ENCODE data around the gene STAG1. TPM values are rescaled to one million over a fixed set of nuclear protein-coding genes. Genes with fewer than 3 reads are reported as not detected.
"Not testable (repeated sequence)": the region's sequence is repeated elsewhere in the genome, so short reads cannot be mapped to it uniquely, and the experiment has no call there.

Gene STAG1
- total RNA-seq, 1 donor from 2014 or later = 40.9 TPM

GRCh38 chr3:136620436-136620835 is 131.7 kb downstream of the STAG1 start:
- Mint-ChIP-seq H3K36me3 (ENCODE audit: low read depth) (peaks cover 4% of the 10 kb centered on the region), H3K4me1 (ENCODE audit: low read depth) (peaks cover 6% of the 10 kb centered on the region), H3K27me3 (ENCODE audit: low read depth) (no peaks in the 10 kb centered on the region), H3K27ac (ENCODE audit: unreplicated experiment) (no peak overlapping the region), H3K9me3 (ENCODE audit: low read depth) (no peaks in the 10 kb centered on the region), H3K4me3 (ENCODE audit: unreplicated experiment) (no peak overlapping the region)
- TF ChIP-seq, protein P1, sequence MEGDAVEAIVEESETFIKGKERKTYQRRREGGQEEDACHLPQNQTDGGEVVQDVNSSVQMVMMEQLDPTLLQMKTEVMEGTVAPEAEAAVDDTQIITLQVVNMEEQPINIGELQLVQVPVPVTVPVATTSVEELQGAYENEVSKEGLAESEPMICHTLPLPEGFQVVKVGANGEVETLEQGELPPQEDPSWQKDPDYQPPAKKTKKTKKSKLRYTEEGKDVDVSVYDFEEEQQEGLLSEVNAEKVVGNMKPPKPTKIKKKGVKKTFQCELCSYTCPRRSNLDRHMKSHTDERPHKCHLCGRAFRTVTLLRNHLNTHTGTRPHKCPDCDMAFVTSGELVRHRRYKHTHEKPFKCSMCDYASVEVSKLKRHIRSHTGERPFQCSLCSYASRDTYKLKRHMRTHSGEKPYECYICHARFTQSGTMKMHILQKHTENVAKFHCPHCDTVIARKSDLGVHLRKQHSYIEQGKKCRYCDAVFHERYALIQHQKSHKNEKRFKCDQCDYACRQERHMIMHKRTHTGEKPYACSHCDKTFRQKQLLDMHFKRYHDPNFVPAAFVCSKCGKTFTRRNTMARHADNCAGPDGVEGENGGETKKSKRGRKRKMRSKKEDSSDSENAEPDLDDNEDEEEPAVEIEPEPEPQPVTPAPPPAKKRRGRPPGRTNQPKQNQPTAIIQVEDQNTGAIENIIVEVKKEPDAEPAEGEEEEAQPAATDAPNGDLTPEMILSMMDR (IDR thresholded peaks at IDR 0.05) = no peak
- DNase-seq (ENCODE audit: low spot score) = no peak

- H3K27ac Mint-ChIP-seq (ENCODE audit: unreplicated experiment); H3K36me3 Mint-ChIP-seq (ENCODE audit: low read depth); H3K4me3 Mint-ChIP-seq (ENCODE audit: unreplicated experiment): not testable (repeated sequence)
Measured at GRCh38 chr3:136617969-136618525, 134.1 kb downstream of the STAG1 start.

DNA sequence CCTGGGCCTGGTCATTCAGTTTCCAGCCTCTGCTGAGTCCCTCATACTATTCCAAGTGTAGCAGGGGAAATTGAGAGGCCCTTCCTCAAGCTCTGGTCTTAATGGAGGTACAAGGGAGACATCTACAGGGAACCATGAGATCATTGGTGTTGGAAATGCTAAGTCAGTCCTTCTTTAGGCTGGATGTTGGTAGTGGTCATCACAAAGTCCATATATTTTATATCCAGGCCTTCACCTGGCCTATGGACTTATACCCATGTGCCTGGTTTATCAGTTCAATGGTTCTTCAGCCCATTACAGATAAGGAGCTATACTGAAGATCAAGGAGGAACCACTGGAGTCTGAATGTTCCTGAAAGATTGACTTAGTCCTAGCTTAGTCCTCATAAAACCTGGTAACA is 135.0 kb downstream of the STAG1 start:
- Mint-ChIP-seq H3K27me3 (ENCODE audit: low read depth) (no peaks in the 10 kb centered on the region), H3K27ac (ENCODE audit: unreplicated experiment) (no peak overlapping the region), H3K9me3 (ENCODE audit: low read depth) (no peaks in the 10 kb centered on the region), H3K36me3 (ENCODE audit: low read depth) (peaks cover 4% of the 10 kb centered on the region), H3K4me1 (ENCODE audit: low read depth) (no peaks in the 10 kb centered on the region), H3K4me3 (ENCODE audit: unreplicated experiment) (no peak overlapping the region)
- TF ChIP-seq, protein P1 (IDR thresholded peaks at IDR 0.05) = no peak
- DNase-seq (ENCODE audit: low spot score) = no peak

More at GRCh38 chr3:136617969-136618525, 134.1 kb downstream of the STAG1 start:
- H3K4me1 Mint-ChIP-seq (ENCODE audit: low read depth); H3K9me3 Mint-ChIP-seq (ENCODE audit: low read depth); H3K27me3 Mint-ChIP-seq (ENCODE audit: low read depth); DNase-seq (ENCODE audit: low spot score): not testable (repeated sequence)

DNA sequence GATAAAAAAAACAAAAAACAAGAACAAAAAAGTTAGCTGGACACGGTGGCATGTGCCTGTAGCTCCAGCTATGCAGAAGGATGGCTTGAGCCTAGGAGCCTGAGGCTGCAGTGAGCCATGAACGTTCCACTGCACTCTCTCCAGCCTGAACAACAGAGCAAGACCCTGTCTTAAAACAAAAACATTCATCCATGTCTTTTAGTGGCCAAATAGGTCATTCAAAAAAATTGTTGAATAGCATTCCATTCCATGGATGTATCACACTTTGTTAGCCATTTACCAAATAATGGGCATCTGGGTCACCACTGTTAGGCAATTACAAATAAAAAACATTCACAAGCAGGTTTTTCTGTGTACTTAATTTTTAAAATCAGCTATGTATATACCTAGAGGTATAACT is 139.7 kb downstream of the STAG1 start:
- Mint-ChIP-seq H3K4me1 (ENCODE audit: low read depth) (no peaks in the 10 kb centered on the region), H3K36me3 (ENCODE audit: low read depth) (peaks cover 2% of the 10 kb centered on the region), H3K27ac (ENCODE audit: unreplicated experiment) (no peak overlapping the region), H3K9me3 (ENCODE audit: low read depth) (no peaks in the 10 kb centered on the region), H3K27me3 (ENCODE audit: low read depth) (no peaks in the 10 kb centered on the region), H3K4me3 (ENCODE audit: unreplicated experiment) (no peak overlapping the region)
- TF ChIP-seq, protein P1 (IDR thresholded peaks at IDR 0.05) = no peak
- DNase-seq (ENCODE audit: low spot score) = no peak

GRCh38 chr3:136606990-136607389 is 145.2 kb downstream of the STAG1 start:
- Mint-ChIP-seq H3K9me3 (ENCODE audit: low read depth) (no peaks in the 10 kb centered on the region), H3K4me1 (ENCODE audit: low read depth) (peaks cover 11% of the 10 kb centered on the region)
- TF ChIP-seq, protein P1 (IDR thresholded peaks at IDR 0.05) = no peak

DNA sequence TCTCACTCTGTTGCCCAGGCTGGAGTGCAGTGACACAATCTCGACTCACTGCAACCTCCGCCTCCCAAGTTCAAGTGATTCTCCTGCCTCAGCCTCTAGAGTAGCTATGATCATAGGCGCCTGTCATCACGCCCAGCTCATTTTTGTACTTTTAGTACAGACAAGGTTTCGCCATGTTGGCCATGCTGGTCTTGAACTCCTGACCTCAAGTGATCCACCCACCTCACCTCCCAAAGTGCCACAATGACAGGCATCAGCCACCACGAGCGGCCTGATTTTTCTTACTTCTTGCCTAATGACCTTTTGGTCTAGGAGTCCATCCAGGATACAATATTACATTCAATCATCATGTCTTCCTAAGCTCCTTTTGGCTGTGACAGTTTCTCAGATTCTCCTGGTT is 146.0 kb downstream of the STAG1 start:
- peaks cover 11% of the 10 kb centered on the region for H3K4me1 Mint-ChIP-seq (ENCODE audit: low read depth)
- not testable (repeated sequence) for H3K9me3 Mint-ChIP-seq (ENCODE audit: low read depth); H3K27ac Mint-ChIP-seq (ENCODE audit: unreplicated experiment); DNase-seq (ENCODE audit: low spot score); H3K4me3 Mint-ChIP-seq (ENCODE audit: unreplicated experiment); H3K27me3 Mint-ChIP-seq (ENCODE audit: low read depth); H3K36me3 Mint-ChIP-seq (ENCODE audit: low read depth)

More at GRCh38 chr3:136606990-136607389, 145.2 kb downstream of the STAG1 start:
- H3K27me3 Mint-ChIP-seq (ENCODE audit: low read depth) = no peaks in the 10 kb centered on the region
- no peak overlapping the region for H3K27ac Mint-ChIP-seq (ENCODE audit: unreplicated experiment)
- DNase-seq (ENCODE audit: low spot score) = no peak
- H3K4me3 Mint-ChIP-seq (ENCODE audit: unreplicated experiment) = no peak overlapping the region
- H3K36me3 Mint-ChIP-seq (ENCODE audit: low read depth) = peaks cover 7% of the 10 kb centered on the region

Measured in chondrocyte (in vitro differentiated cells).